GM20000 (cell line): Measurements from ENCODE around the gene RPS29.

Experiments used
- DNase-seq: peaks from one replicate; pipeline ENCODE4 v3.0.0; 2012; ENCODE audit warnings: low spot score
- CTCF ChIP-seq: IDR thresholded peaks from 2 replicates; pipeline ENCODE4 v1.5.1; 2012; ENCODE audit warnings: mild to moderate bottlenecking, control low read depth; ENCODE audit errors: extremely low read depth, missing control alignments

RPS29 gene

GRCh38 chr14:49545071-49545470 lies 41.1 kb downstream of the RPS29 start:
- no peak for TF ChIP-seq CTCF
- DNase-seq: no peak

- TF ChIP-seq CTCF: no peak
- DNase-seq: no peak
These were observed 45.1 kb downstream of the RPS29 start for GRCh38 chr14:49541049-49541448.

GRCh38 chr14:49538852-49539251 lies 47.3 kb downstream of the RPS29 start:
- no peak for DNase-seq
- TF ChIP-seq CTCF: no peak
